Vagina (tissue), 2 donors: ENCODE results near the gene GCNT1. TPM values are rescaled to one million over a fixed set of nuclear protein-coding genes. Genes with fewer than 3 reads are reported as not detected.
"Not testable (repeated sequence)": the region's sequence is repeated elsewhere in the genome, so short reads cannot be mapped to it uniquely, and the experiment has no call there.

ENCODE experiments used
- DNase-seq, 2 donors: peaks; one replicate each; pipeline ENCODE4 v3.0.0-alpha.2; 2017; ENCODE audit errors: extremely low spot score in 2 of 2
- H3K27ac ChIP-seq: fragments of 200-600 bp; sonication (generic); one replicate; pipeline ENCODE4 v1.5.1; 2019
- H3K27me3 ChIP-seq: fragments of 200-600 bp; sonication (generic); one replicate; pipeline ENCODE4 v1.5.1; 2019
- H3K36me3 ChIP-seq, 2 donors: fragments of 200-600 bp; sonication (generic); one replicate each; pipeline ENCODE4 v1.5.1; 2017 to 2019
- H3K4me1 ChIP-seq: fragments of 200-600 bp; sonication (generic); one replicate; pipeline ENCODE4 v1.5.1; 2019
- H3K4me3 ChIP-seq, 2 donors: fragments of 200-600 bp; sonication (generic); 1 replicate in 1 of 2; 2 replicates in 1 of 2; pipeline ENCODE4 v1.5.1; 2016 to 2019
- H3K9me3 ChIP-seq: fragments of 200-600 bp; sonication (generic); one replicate; pipeline ENCODE4 v1.5.1; 2019
- CTCF ChIP-seq, 3 experiments: fragments of 450-650 bp in 2 of 3; fragments of 200-600 bp in 1 of 3; sonication (generic) in 1 of 3; IDR thresholded peaks; one replicate each; pipeline ENCODE4 v1.5.1; 2017 to 2019; ENCODE audit warnings: antibody characterized with exemption in 3 of 3, mild to moderate bottlenecking in 2 of 3, moderate library complexity in 2 of 3
- POLR2A ChIP-seq, 2 donors: fragments of 450-650 bp; IDR thresholded peaks; one replicate each; pipeline ENCODE4 v1.6.1; 2017; ENCODE audit warnings: antibody characterized with exemption in 2 of 2, mild to moderate bottlenecking in 2 of 2, moderate library complexity in 2 of 2
- POLR2AphosphoS5 ChIP-seq, 2 donors: sonication (generic); formaldehyde crosslinking; IDR thresholded peaks; one replicate each; pipeline ENCODE4 v1.9.0; 2017; ENCODE audit warnings: antibody characterized with exemption in 2 of 2, mild to moderate bottlenecking in 2 of 2, low read depth in 1 of 2; ENCODE audit not compliant: insufficient read depth in 1 of 2
- intact Hi-C: fragments of 100-400 bp; cut with DNase I; formaldehyde crosslinking; loops from one replicate; pipeline ENCODE4 v1.15.1; 2023
- total RNA-seq: library from RNA; depleted of rRNA; stranded (reverse); fragments of >200 nt; gene quantifications from one replicate; pipeline ENCODE4 v1.2.3, GENCODE V29; 2016

GCNT1 gene
- total RNA-seq, 1 donor from 2014 or later = 8.3 TPM

- Histone ChIP-seq H3K4me3 (no peak overlapping the region), H3K4me1 (no peaks in the 10 kb centered on the region), H3K36me3 (no peaks in the 10 kb centered on the region), H3K27ac (no peak overlapping the region), H3K9me3 (no peaks in the 10 kb centered on the region), H3K27me3 (no peaks in the 10 kb centered on the region)
- no peak for DNase-seq
- TF ChIP-seq CTCF (IDR thresholded peaks at IDR 0.05) = no peak
- no peak for TF ChIP-seq POLR2A (IDR thresholded peaks at IDR 0.05)
- TF ChIP-seq POLR2AphosphoS5 (IDR thresholded peaks at IDR 0.05; ENCODE audit: insufficient read depth in 1 of 2, low read depth in 1 of 2) = no peak
- intact Hi-C loops = no loop called here
Measured at GRCh38 chr9:76478226-76478625, 19.2 kb downstream of the GCNT1 start.

- H3K4me1 ChIP-seq, H3K9me3 ChIP-seq, H3K36me3 ChIP-seq, DNase-seq, H3K27ac ChIP-seq, intact Hi-C loops, H3K27me3 ChIP-seq, H3K4me3 ChIP-seq: not testable (repeated sequence)
Measured at GRCh38 chr9:76479337-76479736, 20.4 kb downstream of the GCNT1 start.

- Histone ChIP-seq H3K27me3 (no peaks in the 10 kb centered on the region), H3K36me3 (no peaks in the 10 kb centered on the region), H3K27ac (no peak overlapping the region), H3K4me1 (no peaks in the 10 kb centered on the region), H3K9me3 (no peaks in the 10 kb centered on the region), H3K4me3 (no peak overlapping the region)
- intact Hi-C loops = no loop called here
- TF ChIP-seq POLR2A (IDR thresholded peaks at IDR 0.05) (no peak), POLR2AphosphoS5 (IDR thresholded peaks at IDR 0.05; ENCODE audit: insufficient read depth in 1 of 2, low read depth in 1 of 2) (no peak)
- no peak for DNase-seq
Measured at GRCh38 chr9:76486151-76486550, 27.2 kb downstream of the GCNT1 start.

- TF ChIP-seq CTCF (IDR thresholded peaks at IDR 0.05) (no peak), POLR2A (IDR thresholded peaks at IDR 0.05) (no peak), POLR2AphosphoS5 (IDR thresholded peaks at IDR 0.05; ENCODE audit: insufficient read depth in 1 of 2, low read depth in 1 of 2) (no peak)
- no peaks in the 10 kb centered on the region for H3K27me3 ChIP-seq
- no peaks in the 10 kb centered on the region for H3K9me3 ChIP-seq
- H3K27ac ChIP-seq = no peak overlapping the region
- H3K4me3 ChIP-seq = no peak overlapping the region
- no peaks in the 10 kb centered on the region for H3K4me1 ChIP-seq
- DNase-seq = no peak
- intact Hi-C loops = no loop called here
- no peaks in the 10 kb centered on the region for H3K36me3 ChIP-seq
Measured at GRCh38 chr9:76490249-76490990, 31.4 kb downstream of the GCNT1 start.

GRCh38 chr9:76491056-76491455 is 32.1 kb downstream of the GCNT1 start:
- H3K27me3 ChIP-seq, DNase-seq, H3K4me3 ChIP-seq, H3K9me3 ChIP-seq, H3K27ac ChIP-seq, intact Hi-C loops, H3K4me1 ChIP-seq, H3K36me3 ChIP-seq: not testable (repeated sequence)

GRCh38 chr9:76493496-76493895 is 34.5 kb downstream of the GCNT1 start:
- H3K27ac ChIP-seq, H3K36me3 ChIP-seq, DNase-seq, intact Hi-C loops, H3K4me1 ChIP-seq, H3K9me3 ChIP-seq, H3K27me3 ChIP-seq, H3K4me3 ChIP-seq: not testable (repeated sequence)

- Histone ChIP-seq H3K4me1 (no peaks in the 10 kb centered on the region), H3K27me3 (no peaks in the 10 kb centered on the region), H3K9me3 (no peaks in the 10 kb centered on the region), H3K27ac (no peak overlapping the region), H3K4me3 (no peak overlapping the region), H3K36me3 (peaks cover 0 to 6% of the 10 kb centered on the region in 2 donors)
- TF ChIP-seq POLR2A (IDR thresholded peaks at IDR 0.05) = no peak
- no peak for TF ChIP-seq POLR2AphosphoS5 (IDR thresholded peaks at IDR 0.05; ENCODE audit: insufficient read depth in 1 of 2, low read depth in 1 of 2)
- no peak for TF ChIP-seq CTCF (IDR thresholded peaks at IDR 0.05)
- intact Hi-C loops = no loop called here
- no peak for DNase-seq
Measured at GRCh38 chr9:76500061-76500460, 41.1 kb downstream of the GCNT1 start.
